Adrenal gland (tissue), 5 donors: ENCODE results near the gene VPS26B.

ENCODE experiments used
- POLR2A ChIP-seq, 2 donors: fragments of 450-650 bp; IDR thresholded peaks; one replicate each; pipeline ENCODE4 v1.6.1; 2017; ENCODE audit warnings: antibody characterized with exemption in 2 of 2, mild to moderate bottlenecking in 2 of 2, moderate library complexity in 1 of 2
- TF ChIP-seq, protein P1 (sequence below), 6 experiments: fragments of 450-650 bp in 4 of 6; fragments of 200-600 bp in 2 of 6; sonication (generic) in 1 of 6; IDR thresholded peaks; 1 replicate in 5 of 6; 2 replicates in 1 of 6; pipeline versions ENCODE4 v1.5.1 to v1.8.0; 2016 to 2021; ENCODE audit warnings: antibody characterized with exemption in 6 of 6, mild to moderate bottlenecking in 2 of 6, moderate library complexity in 1 of 6
- donor health status: DM: no; HTN: no; CAD: no.

DNA sequence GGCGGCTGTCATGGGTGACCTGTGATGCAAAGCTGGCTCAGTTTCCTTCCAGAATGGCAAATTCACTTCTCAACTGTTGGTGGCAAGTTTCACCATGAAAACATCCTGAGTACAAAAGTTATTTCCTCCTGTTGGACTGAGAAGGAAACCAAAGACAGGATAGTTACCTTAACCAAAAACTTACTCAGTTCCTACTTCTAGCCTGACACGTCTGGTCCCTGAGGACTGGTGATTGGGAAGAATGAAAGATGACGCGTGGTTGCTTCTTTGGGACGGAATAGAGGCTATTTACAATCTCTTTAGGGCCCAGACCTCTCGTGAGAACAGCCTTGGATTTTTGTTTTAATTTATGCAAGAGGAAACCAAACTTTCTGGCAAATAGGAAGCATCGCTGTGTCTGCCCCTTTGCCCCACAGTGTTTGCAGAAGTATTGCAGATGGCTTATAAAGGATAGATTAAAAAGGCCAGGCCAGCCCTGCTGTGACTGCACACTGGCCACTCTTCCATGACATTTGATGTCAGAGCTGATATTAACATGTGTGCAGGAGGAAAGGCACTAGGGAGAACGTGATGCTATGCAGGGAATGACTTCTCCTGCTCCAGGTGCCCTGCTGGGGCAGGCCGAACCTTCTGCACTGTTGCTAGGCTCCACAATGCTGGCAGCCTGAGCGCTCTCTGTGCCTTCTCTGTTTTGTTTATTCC, 7.6 kb downstream of the VPS26B start:
- TF ChIP-seq, protein P1, sequence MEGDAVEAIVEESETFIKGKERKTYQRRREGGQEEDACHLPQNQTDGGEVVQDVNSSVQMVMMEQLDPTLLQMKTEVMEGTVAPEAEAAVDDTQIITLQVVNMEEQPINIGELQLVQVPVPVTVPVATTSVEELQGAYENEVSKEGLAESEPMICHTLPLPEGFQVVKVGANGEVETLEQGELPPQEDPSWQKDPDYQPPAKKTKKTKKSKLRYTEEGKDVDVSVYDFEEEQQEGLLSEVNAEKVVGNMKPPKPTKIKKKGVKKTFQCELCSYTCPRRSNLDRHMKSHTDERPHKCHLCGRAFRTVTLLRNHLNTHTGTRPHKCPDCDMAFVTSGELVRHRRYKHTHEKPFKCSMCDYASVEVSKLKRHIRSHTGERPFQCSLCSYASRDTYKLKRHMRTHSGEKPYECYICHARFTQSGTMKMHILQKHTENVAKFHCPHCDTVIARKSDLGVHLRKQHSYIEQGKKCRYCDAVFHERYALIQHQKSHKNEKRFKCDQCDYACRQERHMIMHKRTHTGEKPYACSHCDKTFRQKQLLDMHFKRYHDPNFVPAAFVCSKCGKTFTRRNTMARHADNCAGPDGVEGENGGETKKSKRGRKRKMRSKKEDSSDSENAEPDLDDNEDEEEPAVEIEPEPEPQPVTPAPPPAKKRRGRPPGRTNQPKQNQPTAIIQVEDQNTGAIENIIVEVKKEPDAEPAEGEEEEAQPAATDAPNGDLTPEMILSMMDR (IDR thresholded peaks at IDR 0.05), result no peak
- TF ChIP-seq POLR2A (IDR thresholded peaks at IDR 0.05), result no peak
